GM12892 (cell line): ENCODE measurements around the gene AMHR2. TPM values are rescaled to one million over a fixed set of nuclear protein-coding genes. Genes with fewer than 3 reads are reported as not detected.
"Not testable (repeated sequence)": the region's sequence is repeated elsewhere in the genome, so short reads cannot be mapped to it uniquely, and the experiment has no call there.

Experiments
- DNase-seq: peaks from one replicate; pipeline ENCODE4 v3.0.0; 2011; ENCODE audit not compliant: insufficient read length
- FAIRE-seq: peaks from 2 replicates; lab custom pipeline; 2011; peaks lifted over from hg19 to GRCh38; lab: Jason Lieb, UNC
- POLR2A ChIP-seq: IDR thresholded peaks from 2 replicates; pipeline ENCODE4 v1.6.1; 2011; ENCODE audit warnings: low read depth, low read length, control low read depth
- POLR2AphosphoS5 ChIP-seq: IDR thresholded peaks from 2 replicates; pipeline ENCODE4 v1.6.1; 2011; ENCODE audit warnings: low read depth, low read length, control low read depth
- TAF1 ChIP-seq: IDR thresholded peaks from 2 replicates; pipeline ENCODE4 v1.6.1; 2011; ENCODE audit warnings: low read depth, mild to moderate bottlenecking, control low read depth, low read length, borderline replicate concordance
- polyA plus RNA-seq: library from polyadenylated mRNA; unstranded; fragments of >200 nt; gene quantifications from one replicate; pipeline ENCODE4 v1.2.1, GENCODE V29; 2012; ENCODE audit warnings: missing spikeins, inconsistent platforms; ENCODE audit not compliant: missing spikeins

AMHR2 gene
- polyA plus RNA-seq = not detected

DNA sequence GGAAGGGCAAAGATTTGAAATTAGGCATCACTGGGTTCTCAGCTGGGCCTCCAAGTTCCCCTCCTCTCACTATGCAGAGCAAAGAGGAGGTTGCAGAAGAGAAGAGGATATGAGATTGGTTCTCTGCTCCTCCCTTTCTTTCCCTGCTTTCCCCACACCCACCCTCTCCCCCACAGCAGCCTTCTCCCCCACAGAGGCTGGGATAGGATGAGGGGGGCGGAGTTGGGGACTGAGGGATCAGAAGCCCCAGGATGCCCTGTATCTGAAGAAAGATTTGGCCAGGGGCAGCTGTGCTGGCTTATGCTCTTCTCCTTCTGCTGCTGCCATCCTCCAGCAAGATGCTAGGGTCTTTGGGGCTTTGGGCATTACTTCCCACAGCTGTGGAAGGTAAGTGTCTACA lies at the start of gene AMHR2:
Gene AMHR2, plus strand, starts transcription at position 259 of the 400 bp plus-strand sequence. Its CDS starts 80 bp downstream, at position 339.
- DNase-seq = no peak
- TF ChIP-seq POLR2AphosphoS5 (no peak), TAF1 (no peak), POLR2A (no peak)
- no peak for FAIRE-seq

DNA sequence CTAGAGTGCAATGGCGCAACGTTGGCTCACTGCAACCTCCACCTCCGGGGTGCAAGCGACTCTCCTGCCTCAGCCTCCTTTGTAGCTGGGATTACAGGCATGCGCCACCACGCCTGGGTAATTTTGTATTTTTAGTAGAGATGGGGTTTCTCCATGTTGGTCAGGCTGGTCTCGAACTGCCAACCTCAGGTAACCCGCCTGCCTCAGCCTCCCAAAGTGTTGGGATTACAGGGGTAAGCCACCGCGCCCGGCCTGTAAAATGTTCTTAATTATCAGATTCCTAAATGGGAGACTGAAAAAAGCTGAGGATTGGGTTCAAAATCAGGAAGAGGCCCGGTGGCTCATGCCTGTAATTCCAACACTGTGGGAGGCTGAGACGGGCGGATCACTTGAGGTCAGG lies 49.4 kb upstream of the AMHR2 start:
- not testable (repeated sequence) for DNase-seq, FAIRE-seq

DNA sequence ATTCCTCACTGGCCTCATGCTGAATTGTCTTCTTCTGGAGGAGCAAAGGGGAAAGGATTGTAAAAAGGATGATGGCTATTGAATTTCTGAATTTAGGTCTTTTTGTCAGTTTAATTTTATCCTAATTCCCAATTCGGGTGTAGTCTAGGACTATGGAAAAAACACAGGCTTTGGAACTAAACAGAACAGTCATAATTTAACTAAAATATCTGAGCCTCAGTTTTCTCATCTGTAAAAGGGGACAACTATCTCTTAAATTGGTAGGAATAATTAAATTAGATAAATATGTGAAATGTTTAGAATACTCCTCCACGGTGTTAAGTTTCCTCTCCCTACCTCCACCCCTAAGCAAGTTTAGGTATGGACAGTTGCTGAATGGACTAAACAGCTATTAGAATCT lies 46.9 kb upstream of the AMHR2 start:
- TF ChIP-seq POLR2AphosphoS5 (no peak), TAF1 (no peak), POLR2A (no peak)
- no peak for DNase-seq

DNA sequence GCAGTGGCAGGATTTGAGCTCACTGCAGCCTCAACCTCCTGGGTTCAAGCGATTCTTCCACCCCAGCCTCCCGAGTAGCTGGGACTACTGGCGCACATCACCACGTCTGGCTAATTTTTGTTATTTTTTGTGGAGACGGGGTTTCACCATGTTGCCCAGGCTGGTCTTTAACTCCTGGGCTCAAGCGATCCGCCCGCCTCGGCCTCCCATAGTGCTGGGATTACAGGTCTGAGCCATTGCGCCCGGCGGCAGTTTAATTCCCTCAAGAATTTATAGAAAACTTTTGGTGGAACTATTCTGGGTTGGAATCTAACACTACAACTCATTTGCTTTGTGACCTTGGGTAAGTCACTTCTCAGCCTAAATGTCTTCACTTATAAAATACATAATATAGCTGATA lies 45.4 kb upstream of the AMHR2 start:
- DNase-seq (no peak), FAIRE-seq (no peak)
- TF ChIP-seq POLR2A (no peak), TAF1 (no peak), POLR2AphosphoS5 (no peak)

More for the DNA sequence above, 46.9 kb upstream of the AMHR2 start:
- FAIRE-seq = no peak

DNA sequence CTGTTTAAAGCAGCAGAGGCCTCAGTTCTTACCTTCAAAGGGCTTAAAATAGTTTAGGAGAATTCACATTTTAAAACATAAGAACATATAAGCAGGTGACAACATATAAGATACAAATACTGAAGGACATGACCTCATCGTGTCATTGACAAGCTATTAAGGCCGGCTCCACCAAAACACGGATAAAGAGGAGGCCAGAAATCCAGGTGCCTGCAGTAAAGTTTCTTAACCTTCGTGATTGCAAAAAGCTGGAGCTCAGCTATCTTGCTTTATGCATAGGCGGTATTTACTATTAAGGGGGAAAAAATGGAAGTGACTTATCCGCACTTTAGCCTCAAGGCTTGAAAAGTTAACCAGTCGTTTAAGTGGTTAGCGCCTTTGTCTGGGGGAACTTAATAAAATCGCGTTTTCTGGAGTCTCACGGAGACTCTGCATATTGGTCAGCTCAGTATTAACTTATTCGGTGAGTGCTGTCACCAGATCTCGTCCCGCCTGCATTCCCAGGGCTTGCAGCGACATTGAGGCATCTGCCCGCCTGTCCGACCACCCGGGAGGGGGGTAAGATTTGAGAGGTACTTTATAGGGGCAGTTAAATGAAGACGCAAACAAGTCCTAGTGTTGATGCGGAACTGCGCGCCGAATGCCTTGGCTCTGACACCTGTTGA lies 44.8 kb upstream of the AMHR2 start:
- no peak for FAIRE-seq
- no peak for DNase-seq
- no peak; the same call in 1 of the 2 replicates for TF ChIP-seq TAF1
- TF ChIP-seq POLR2A = no peak
- no peak for TF ChIP-seq POLR2AphosphoS5

GRCh38 chr12:53379389-53380103 lies 44.1 kb upstream of the AMHR2 start:
- TF ChIP-seq POLR2A (peak; percentile 97), POLR2AphosphoS5 (peak; percentile 98), TAF1 (0 out of 2 replicates have a peak, but pooled peaks have one; percentile 64)
- DNase-seq (peak; percentile 73), FAIRE-seq (peak; percentile 97)

DNA sequence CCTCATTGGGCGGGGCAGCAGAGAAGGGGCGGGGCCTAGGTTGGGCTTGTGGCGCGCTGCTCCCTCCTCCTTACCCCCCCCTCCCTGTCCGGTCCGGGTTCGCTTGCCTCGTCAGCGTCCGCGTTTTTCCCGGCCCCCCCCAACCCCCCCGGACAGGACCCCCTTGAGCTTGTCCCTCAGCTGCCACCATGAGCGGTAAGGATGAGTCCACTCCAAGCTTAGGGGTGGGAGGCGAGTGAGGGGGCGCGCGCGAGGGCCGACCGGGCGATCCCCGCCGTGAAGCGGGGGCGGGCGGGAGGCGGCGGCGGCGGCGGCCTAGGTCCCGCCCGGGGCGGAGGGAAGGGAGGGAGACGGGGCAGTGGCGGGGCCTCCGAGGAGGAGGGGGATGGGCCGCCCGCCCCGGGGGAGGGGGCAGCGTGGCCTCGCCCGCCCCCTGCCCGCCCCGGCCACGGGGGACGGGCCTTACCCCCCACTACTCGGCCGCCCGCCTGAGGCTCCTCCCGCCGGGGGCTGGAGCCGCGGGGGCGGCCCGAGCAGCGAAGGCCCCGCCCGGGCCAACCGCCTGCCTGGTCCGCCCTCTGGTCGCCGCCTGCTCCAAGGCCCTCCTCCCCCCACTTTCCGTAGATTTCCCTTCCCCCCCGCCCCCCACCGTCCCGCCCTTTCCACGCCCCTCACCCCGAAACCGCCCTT lies 43.4 kb upstream of the AMHR2 start, which contains the start of gene SP1:
Gene SP1, plus strand, starts transcription at position 73 of the 690 bp plus-strand sequence. Its CDS starts 116 bp downstream, at position 189.
- DNase-seq (peak; percentile 71), FAIRE-seq (peak; percentile 9)
- peak; percentile 27; the same call in 1 of the 2 replicates for TF ChIP-seq POLR2A
- peak; percentile 35; the same call in 1 of the 2 replicates for TF ChIP-seq TAF1
- TF ChIP-seq POLR2AphosphoS5 = no peak

GRCh38 chr12:53380794-53381730 lies 42.6 kb upstream of the AMHR2 start:
- no peak for DNase-seq
- no peak for FAIRE-seq

DNA sequence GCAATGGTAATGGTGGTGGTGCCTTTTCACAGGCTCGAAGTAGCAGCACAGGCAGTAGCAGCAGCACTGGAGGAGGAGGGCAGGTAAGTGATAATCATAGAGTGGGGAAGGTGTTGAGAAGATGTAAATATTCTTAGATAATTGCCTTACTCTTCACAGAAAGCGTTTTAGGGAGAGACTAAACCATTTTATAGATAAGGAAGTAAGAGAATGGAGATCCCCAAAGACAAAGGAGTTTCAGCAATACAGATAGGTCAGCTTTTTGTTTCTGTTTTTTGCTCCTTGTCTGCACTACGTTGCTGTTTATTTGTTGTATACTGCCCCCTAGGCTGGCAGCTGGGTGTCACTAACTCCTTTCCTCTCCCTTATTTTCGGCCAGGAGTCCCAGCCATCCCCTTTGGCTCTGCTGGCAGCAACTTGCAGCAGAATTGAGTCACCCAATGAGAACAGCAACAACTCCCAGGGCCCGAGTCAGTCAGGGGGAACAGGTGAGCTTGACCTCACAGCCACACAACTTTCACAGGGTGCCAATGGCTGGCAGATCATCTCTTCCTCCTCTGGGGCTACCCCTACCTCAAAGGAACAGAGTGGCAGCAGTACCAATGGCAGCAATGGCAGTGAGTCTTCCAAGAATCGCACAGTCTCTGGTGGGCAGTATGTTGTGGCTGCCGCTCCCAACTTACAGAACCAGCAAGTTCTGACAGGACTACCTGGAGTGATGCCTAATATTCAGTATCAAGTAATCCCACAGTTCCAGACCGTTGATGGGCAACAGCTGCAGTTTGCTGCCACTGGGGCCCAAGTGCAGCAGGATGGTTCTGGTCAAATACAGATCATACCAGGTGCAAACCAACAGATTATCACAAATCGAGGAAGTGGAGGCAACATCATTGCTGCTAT lies 41.7 kb upstream of the AMHR2 start:
- DNase-seq (no peak), FAIRE-seq (no peak)
- no peak for TF ChIP-seq TAF1
- TF ChIP-seq POLR2AphosphoS5 = no peak
- no peak for TF ChIP-seq POLR2A

More at GRCh38 chr12:53380794-53381730, 42.6 kb upstream of the AMHR2 start:
- TF ChIP-seq POLR2AphosphoS5 (no peak), POLR2A (no peak), TAF1 (no peak)

- FAIRE-seq (no peak), DNase-seq (no peak)
- TF ChIP-seq POLR2A (no peak), TAF1 (no peak), POLR2AphosphoS5 (no peak)
Observed at GRCh38 chr12:53383258-53383657, 40.4 kb upstream of the AMHR2 start.

DNA sequence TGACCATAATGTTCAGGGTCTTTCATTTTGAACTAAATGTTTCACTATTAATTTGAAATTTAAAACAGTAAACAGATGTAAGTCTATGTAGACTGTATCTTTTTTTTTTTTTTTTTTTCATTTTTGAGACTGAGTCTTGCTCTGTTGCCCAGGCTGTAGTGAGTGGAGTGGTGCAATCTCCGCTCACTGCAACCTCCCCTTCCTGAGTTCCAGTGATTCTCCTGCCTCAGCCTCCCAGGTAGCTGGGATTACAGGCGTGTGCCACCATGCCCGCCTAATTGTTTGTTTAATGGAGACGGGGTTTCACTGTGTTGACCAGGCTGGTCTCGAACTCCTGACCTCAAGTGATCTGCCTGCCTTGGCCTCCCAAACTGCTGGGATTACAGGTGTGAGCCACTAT lies 37.3 kb upstream of the AMHR2 start:
- not testable (repeated sequence) for DNase-seq, FAIRE-seq
